H1 (cell line): ENCODE measurements around the gene NEURL4. TPM values are rescaled to one million over a fixed set of nuclear protein-coding genes. Genes with fewer than 3 reads are reported as not detected.

Experiments used
- CTCF ChIA-PET: fragments of 300-600 bp; sonication (Branson Sonifier 250); formaldehyde crosslinking; loops from one replicate; lab custom pipeline; 2021; ENCODE audit not compliant: partially characterized antibody; lab: Charles Lee
- POLR2A ChIA-PET: fragments of 300-600 bp; sonication (Branson Sonifier 250); formaldehyde crosslinking; loops from one replicate; lab custom pipeline; 2021; ENCODE audit warnings: inconsistent platforms; ENCODE audit not compliant: partially characterized antibody; lab: Charles Lee
- DNase-seq, 2 experiments: peaks; one replicate each; pipeline versions ENCODE4 v3.0.0 to v3.0.0-alpha.2; 2010 to 2022; ENCODE audit warnings: low spot score in 2 of 2, low read depth in 1 of 2, mixed read lengths in 1 of 2
- FAIRE-seq: peaks from 2 replicates; lab custom pipeline; 2011; peaks lifted over from hg19 to GRCh38; lab: Jason Lieb, UNC
- H2AFZ ChIP-seq: 2 replicates; pipeline ENCODE4 v1.8.1; 2012; ENCODE audit warnings: low read length, inconsistent platforms
- H2AK5ac ChIP-seq: 2 replicates; pipeline ENCODE4 v1.6.1; 2013; ENCODE audit warnings: low read depth, low read length
- H2BK120ac ChIP-seq: replicated peaks from 2 replicates; pipeline ENCODE3; 2013; ENCODE audit warnings: low read depth, low read length, inconsistent platforms
- H2BK12ac ChIP-seq: 2 replicates; pipeline ENCODE4 v1.6.1; 2013; ENCODE audit warnings: low read depth, low read length
- H2BK15ac ChIP-seq: 2 replicates; pipeline ENCODE4 v1.6.1; 2013; ENCODE audit warnings: low read length
- H2BK20ac ChIP-seq: 2 replicates; pipeline ENCODE4 v1.6.1; 2013; ENCODE audit warnings: low read length
- H2BK5ac ChIP-seq: 2 replicates; pipeline ENCODE4 v1.6.1; 2013; ENCODE audit warnings: low read depth, low read length
- H3K14ac ChIP-seq: 2 replicates; pipeline ENCODE4 v1.6.1; 2013; ENCODE audit warnings: inconsistent platforms; ENCODE audit not compliant: insufficient read length
- H3K18ac ChIP-seq: 2 replicates; pipeline ENCODE4 v1.6.1; 2013; ENCODE audit warnings: low read length; ENCODE audit errors: extremely low read depth
- H3K23ac ChIP-seq: 2 replicates; pipeline ENCODE4 v1.6.1; 2013; ENCODE audit warnings: inconsistent platforms; ENCODE audit not compliant: insufficient read length
- H3K23me2 ChIP-seq: 2 replicates; pipeline ENCODE4 v1.6.1; 2013; ENCODE audit warnings: low read depth, low read length
- H3K27ac ChIP-seq: 2 replicates; pipeline ENCODE4 v1.6.1; 2011; ENCODE audit warnings: low read depth, low read length, inconsistent platforms
- H3K27me3 ChIP-seq, 4 experiments: replicated peaks in 1 of 4; 1 replicate in 1 of 4; 2 replicates in 3 of 4; pipeline versions ENCODE4 v1.6.1 to v1.8.1; 2011 to 2013; ENCODE audit warnings: low read length in 3 of 4, mild to moderate bottlenecking in 3 of 4, inconsistent platforms in 2 of 4, mixed read lengths in 2 of 4, moderate library complexity in 1 of 4; ENCODE audit not compliant: control insufficient read depth in 3 of 4, insufficient read depth in 3 of 4; ENCODE audit errors: extremely low read depth in 1 of 4
- H3K36me3 ChIP-seq, 4 experiments: 2 replicates each; pipeline versions ENCODE4 v1.6.1 to v1.8.1; 2011 to 2013; ENCODE audit warnings: mild to moderate bottlenecking in 4 of 4, low read length in 3 of 4, moderate library complexity in 2 of 4, control low read depth in 1 of 4, inconsistent platforms in 1 of 4; ENCODE audit not compliant: insufficient read depth in 4 of 4, control insufficient read depth in 2 of 4
- H3K4ac ChIP-seq: replicated peaks from 2 replicates; pipeline ENCODE3; 2013; ENCODE audit warnings: low read length, low read depth, mixed read lengths, inconsistent platforms; ENCODE audit not compliant: insufficient read length
- H3K4me1 ChIP-seq, 4 experiments: replicated peaks in 1 of 4; 1 replicate in 1 of 4; 2 replicates in 3 of 4; pipeline versions ENCODE4 v1.6.1 to v1.8.1; 2011 to 2013; ENCODE audit warnings: low read length in 3 of 4, inconsistent platforms in 2 of 4, mixed read lengths in 1 of 4; ENCODE audit not compliant: insufficient read depth in 4 of 4, control insufficient read depth in 3 of 4
- H3K4me2 ChIP-seq, 2 experiments: 2 replicates each; pipeline versions ENCODE4 v1.6.1 to v1.8.1; 2011 to 2013; ENCODE audit warnings: low read depth in 2 of 2, low read length in 2 of 2, control low read depth in 1 of 2, inconsistent platforms in 1 of 2, mild to moderate bottlenecking in 1 of 2; ENCODE audit not compliant: insufficient read depth in 1 of 2
- H3K4me3 ChIP-seq, 4 experiments: fragments of 200-600, 300-600 bp in 1 of 4; sonication (generic), shearing (Covaris generic), sonication (Bioruptor Twin) in 1 of 4; 2 replicates each; pipeline versions ENCODE4 v1.5.1 to v1.8.1; 2011 to 2016; ENCODE audit warnings: low read length in 4 of 4, low read depth in 3 of 4, control low read depth in 2 of 4, inconsistent platforms in 2 of 4, mild to moderate bottlenecking in 2 of 4, mixed read lengths in 1 of 4, moderate library complexity in 1 of 4; ENCODE audit not compliant: insufficient read depth in 2 of 4; ENCODE audit errors: extremely low read depth in 1 of 4
- H3K56ac ChIP-seq: replicated peaks from 2 replicates; pipeline ENCODE3; 2013; ENCODE audit warnings: low read depth, mild to moderate bottlenecking, mixed read lengths, low read length, inconsistent platforms; ENCODE audit not compliant: insufficient read length
- H3K79me1 ChIP-seq: 2 replicates; pipeline ENCODE4 v1.6.1; 2013; ENCODE audit warnings: low read depth, low read length, control low read depth
- H3K79me2 ChIP-seq, 2 experiments: 2 replicates each; pipeline versions ENCODE4 v1.6.1 to v1.8.1; 2012 to 2013; ENCODE audit warnings: low read length in 2 of 2, mild to moderate bottlenecking in 2 of 2, inconsistent platforms in 1 of 2; ENCODE audit not compliant: insufficient read depth in 2 of 2, control insufficient read depth in 1 of 2
- H3K9ac ChIP-seq, 4 experiments: replicated peaks in 1 of 4; 1 replicate in 1 of 4; 2 replicates in 3 of 4; pipeline versions ENCODE4 v1.6.1 to v1.8.1; 2011 to 2013; ENCODE audit warnings: low read depth in 3 of 4, low read length in 3 of 4, control low read depth in 2 of 4, mild to moderate bottlenecking in 2 of 4, moderate library complexity in 2 of 4, inconsistent platforms in 1 of 4; ENCODE audit errors: extremely low read depth in 1 of 4
- H3K9me3 ChIP-seq, 2 experiments: 2 replicates each; pipeline versions ENCODE4 v1.6.1 to v1.8.1; 2012 to 2013; ENCODE audit warnings: mild to moderate bottlenecking in 2 of 2, moderate library complexity in 2 of 2, control low read depth in 1 of 2, inconsistent platforms in 1 of 2, low read depth in 1 of 2, low read length in 1 of 2, mixed read lengths in 1 of 2; ENCODE audit not compliant: insufficient read depth in 2 of 2
- H4K20me1 ChIP-seq, 2 experiments: replicated peaks in 1 of 2; 2 replicates each; pipeline versions ENCODE3 to v1.8.1; 2011 to 2013; ENCODE audit warnings: inconsistent platforms in 2 of 2, low read length in 2 of 2, mild to moderate bottlenecking in 1 of 2; ENCODE audit not compliant: insufficient read depth in 2 of 2, control insufficient read depth in 1 of 2
- H4K5ac ChIP-seq: 2 replicates; pipeline ENCODE4 v1.6.1; 2013; ENCODE audit warnings: low read length, low read depth, mixed read lengths, inconsistent platforms; ENCODE audit not compliant: insufficient read length
- H4K8ac ChIP-seq: 2 replicates; pipeline ENCODE4 v1.8.0; 2013; ENCODE audit warnings: mild to moderate bottlenecking, moderate library complexity, low read length, inconsistent platforms; ENCODE audit not compliant: insufficient read depth; ENCODE audit errors: extremely low read depth
- H4K91ac ChIP-seq: replicated peaks from 2 replicates; pipeline ENCODE3; 2013; ENCODE audit warnings: low read length, mixed read lengths, inconsistent platforms; ENCODE audit not compliant: insufficient read length
- CREB1 ChIP-seq: IDR thresholded peaks from 2 replicates; pipeline ENCODE4 v1.6.1; 2012; ENCODE audit warnings: inconsistent platforms
- CTCF ChIP-seq, 3 experiments: IDR thresholded peaks; 1 replicate in 2 of 3; 2 replicates in 1 of 3; pipeline versions ENCODE4 v1.5.1 to v1.6.1; 2011; ENCODE audit warnings: low read length in 3 of 3, mild to moderate bottlenecking in 3 of 3, inconsistent platforms in 2 of 3, low read depth in 1 of 3, moderate library complexity in 1 of 3; ENCODE audit not compliant: insufficient read depth in 1 of 3; ENCODE audit errors: control extremely low read depth in 1 of 3
- EP300 ChIP-seq, 2 experiments: IDR thresholded peaks; 1 replicate in 1 of 2; 2 replicates in 1 of 2; pipeline ENCODE4 v1.6.1; 2011 to 2012; ENCODE audit warnings: low read depth in 2 of 2, low read length in 2 of 2, mild to moderate bottlenecking in 2 of 2, borderline replicate concordance in 1 of 2, inconsistent platforms in 1 of 2, moderate library complexity in 1 of 2
- GABPA ChIP-seq: IDR thresholded peaks from 2 replicates; pipeline ENCODE4 v1.6.1; 2011; ENCODE audit warnings: mild to moderate bottlenecking, low read length, moderate library complexity, borderline replicate concordance; ENCODE audit not compliant: insufficient read depth
- HDAC6 ChIP-seq: IDR thresholded peaks from one replicate; pipeline ENCODE4 v1.7.1; 2012; ENCODE audit warnings: low read depth, mild to moderate bottlenecking, inconsistent platforms, low read length, moderate library complexity
- POLR2A ChIP-seq, 2 experiments: IDR thresholded peaks; 1 replicate in 1 of 2; 2 replicates in 1 of 2; pipeline ENCODE4 v1.6.1; 2011; ENCODE audit warnings: low read depth in 2 of 2, low read length in 2 of 2, mild to moderate bottlenecking in 2 of 2; ENCODE audit errors: control extremely low read depth in 1 of 2
- RAD21 ChIP-seq, 2 experiments: IDR thresholded peaks in 1 of 2; conservative IDR thresholded peaks in 1 of 2; 2 replicates each; pipeline ENCODE4 v1.6.1; 2011; ENCODE audit warnings: low read depth in 2 of 2, low read length in 2 of 2, improper control_type of control experiment in 1 of 2, inconsistent platforms in 1 of 2, mild to moderate bottlenecking in 1 of 2, moderate library complexity in 1 of 2
- SP1 ChIP-seq: IDR thresholded peaks from 2 replicates; pipeline ENCODE4 v1.6.1; 2011; ENCODE audit warnings: low read depth, low read length
- YY1 ChIP-seq: IDR thresholded peaks from 2 replicates; pipeline ENCODE4 v1.6.1; 2011; ENCODE audit warnings: low read depth, mild to moderate bottlenecking, low read length
- WGBS, 2 experiments: shearing (Covaris generic) in 1 of 2; methylation state at CpG; one replicate each; pipeline versions ENCODE4 v1.1.6 to v1.1.7; 2013 to 2015; ENCODE audit warnings: low lambda C conversion rate in 2 of 2, mixed read lengths in 2 of 2, inconsistent platforms in 1 of 2, low coverage in 1 of 2, missing lambda C conversion rate in 1 of 2; ENCODE audit not compliant: insufficient replicate concordance in 2 of 2, insufficient coverage in 1 of 2, insufficient read length in 1 of 2; ENCODE audit errors: extremely low coverage in 1 of 2, missing lambda C conversion rate in 1 of 2; 5-methylcytosine and 5-hydroxymethylcytosine counted together
- polyA plus RNA-seq, 7 experiments: library from polyadenylated mRNA; depleted of rRNA in 3 of 7; stranded (reverse) in 5 of 7; unstranded in 2 of 7; fragments of >200 nt in 5 of 7; fragments of 200-250 nt in 2 of 7; gene quantifications; 1 replicate in 5 of 7; 2 replicates in 1 of 7; 4 replicates in 1 of 7; pipeline versions ENCODE4 v1.2.1 to v1.2.3, GENCODE V29; 2011 to 2013; ENCODE audit warnings: missing spikeins in 2 of 7, mixed read lengths in 2 of 7
- total RNA-seq: library from RNA; stranded (reverse); fragmentation: NEBNext Ultra II Directional; extraction: Animal tissue kit (Norgen Biotek cat#: 25700); gene quantifications from 2 replicates; pipeline ENCODE4 v1.2.1, GENCODE V29; 2021

The NEURL4 gene
- total and polyA plus RNA-seq, 2 of the 8 experiments (the other 6 are each of a cell fraction or from before 2014, with no cell fraction given) = 29.6 to 46.8 TPM

- Histone ChIP-seq H2BK120ac (no peak overlapping the region), H3K27me3 (no peaks in the 10 kb centered on the region; a peak in 1 of 7 replicates), H3K4ac (no peak overlapping the region), H2BK12ac (no peak overlapping the region), H3K79me2 (peaks cover 0 to 14% of the 10 kb centered on the region in 2 experiments; a peak in 2 of 4 replicates), H2AK5ac (no peak overlapping the region), H4K8ac (peak overlapping the region; percentile 3; the same call in 1 of the 2 replicates), H3K18ac (no peak overlapping the region), H4K20me1 (peaks cover 2 to 22% of the 10 kb centered on the region in 2 experiments), H3K4me3 (no peak overlapping the region), H3K9me3 (no peaks in the 10 kb centered on the region), H3K79me1 (peaks cover 2% of the 10 kb centered on the region; the same call in 1 of the 2 replicates), H2BK20ac (no peak overlapping the region), H4K5ac (no peak overlapping the region), H3K23ac (no peak overlapping the region), H3K23me2 (peaks cover 5% of the 10 kb centered on the region), H2BK15ac (no peak overlapping the region)
- 73% methylated on average over 39 of the region's 39 CpGs; no CpG with 5 or more reads in 1 of the 2 experiments for WGBS, 2 experiments
- CTCF ChIA-PET = interaction anchor here (0.6 to 9.3 kb wide), 10 partner anchors 8 to 118 kb away, joined by 3 to 167 read pairs (median 10); partner anchors contain the start of genes ACAP1, GPS2, NLGN2 and TMEM95
- DNase-seq = peak; percentile 47 to 99
- no peak for TF ChIP-seq POLR2A (IDR thresholded peaks at IDR 0.05; ENCODE audit: control extremely low read depth in 1 of 2, low read depth in 2 of 2, low read length in 2 of 2)
- no peak for TF ChIP-seq SP1
- TF ChIP-seq CTCF (IDR thresholded peaks at IDR 0.05; ENCODE audit: control extremely low read depth in 1 of 3, insufficient read depth in 1 of 3, low read depth in 1 of 3, low read length in 3 of 3) = peak; percentile 93 to 97 (median 94)
- peak; percentile 74 to 84 for TF ChIP-seq RAD21 (IDR thresholded peaks at IDR 0.05 in 1 of 2, conservative IDR thresholded peaks at IDR 0.05 in 1 of 2; ENCODE audit: low read depth in 2 of 2, low read length in 2 of 2)
- TF ChIP-seq EP300 (IDR thresholded peaks at IDR 0.05; ENCODE audit: borderline replicate concordance in 1 of 2, low read depth in 2 of 2, low read length in 2 of 2) = peak in 1 of 2 experiments; percentile 28; a peak in 1 of 3 replicates
- TF ChIP-seq GABPA = peak; percentile 71; the same call in 1 of the 2 replicates
- peak; percentile 66; the same call in 1 of the 2 replicates for TF ChIP-seq YY1
- TF ChIP-seq HDAC6 = no peak
- TF ChIP-seq CREB1 = no peak
- TF ChIP-seq, all 59 proteins: peak for 5
- no peak overlapping the region for H2BK5ac ChIP-seq
- POLR2A ChIA-PET = interaction anchor here (1.1 to 13.4 kb wide), 6 partner anchors 11 to 84 kb away, joined by 3 to 223 read pairs (median 6); partner anchors contain the start of genes ACAP1 and GPS2
- H3K4me1 ChIP-seq = peaks cover 0 to 10% (median under 1%) of the 10 kb centered on the region in 4 experiments; a peak in 2 of 7 replicates
- H3K36me3 ChIP-seq = peaks cover 26 to 46% (median 44%) of the 10 kb centered on the region in 4 experiments
- no peak overlapping the region for H3K14ac ChIP-seq
- no peak overlapping the region for H3K27ac ChIP-seq
- no peak overlapping the region for H4K91ac ChIP-seq
- H3K4me2 ChIP-seq = no peak overlapping the region
- no peak overlapping the region for H3K56ac ChIP-seq
- no peak overlapping the region for H3K9ac ChIP-seq
- FAIRE-seq = peak; percentile 60
- no peak overlapping the region for H2AFZ ChIP-seq
Observed at GRCh38 chr17:7323731-7324437, 5.3 kb downstream of the NEURL4 start.
